Natural killer cell treated with Interleukin-12 subunit alpha and Interleukin-12 subunit beta and Interleukin-15 and Interleukin-18, amount 100 ng/mL, for 72 hours (primary cell): ENCODE data around the gene RASA3. TPM values are rescaled to one million over a fixed set of nuclear protein-coding genes. Genes with fewer than 3 reads are reported as not detected.

Experiments
- ATAC-seq, 2 donors: fragments of 150-1000 bp; cut with Tn5 transposase in 1 of 2; sonication (Bioruptor Pico), chemical (Tn5 transposase) in 1 of 2; 2 replicates each; pipeline ENCODE4 v1.10.0; 2021
- DNase-seq: peaks from one replicate; pipeline ENCODE4 v3.0.0; 2022; ENCODE audit warnings: low spot score
- H3K27ac Mint-ChIP-seq, 2 donors: 1 replicate in 1 of 2; 2 replicates in 1 of 2; pipeline ENCODE4 v1.8.0; 2022; ENCODE audit warnings: mixed read lengths in 2 of 2, mild to moderate bottlenecking in 1 of 2, moderate library complexity in 1 of 2
- H3K27me3 Mint-ChIP-seq, 2 donors: 1 replicate in 1 of 2; 2 replicates in 1 of 2; pipeline ENCODE4 v1.8.0; 2022; ENCODE audit warnings: mixed read lengths in 2 of 2
- H3K36me3 Mint-ChIP-seq: one replicate; pipeline ENCODE4 v1.8.0; 2022; ENCODE audit warnings: mixed read lengths
- H3K4me1 Mint-ChIP-seq, 2 donors: 1 replicate in 1 of 2; 2 replicates in 1 of 2; pipeline ENCODE4 v1.8.0; 2022; ENCODE audit warnings: low read depth in 2 of 2, mixed read lengths in 2 of 2, mild to moderate bottlenecking in 1 of 2
- H3K4me3 Mint-ChIP-seq: one replicate; pipeline ENCODE4 v1.8.0; 2022; ENCODE audit warnings: mixed read lengths
- H3K9me3 Mint-ChIP-seq: 2 replicates; pipeline ENCODE4 v1.8.0; 2022; ENCODE audit warnings: mixed read lengths
- total RNA-seq, 2 donors: library from RNA; stranded (reverse); gene quantifications; one replicate each; pipeline ENCODE4 v1.2.3, GENCODE V29; 2022

Gene RASA3
- total RNA-seq, 2 donors from 2014 or later, result 6.9 to 11.7 TPM

DNA sequence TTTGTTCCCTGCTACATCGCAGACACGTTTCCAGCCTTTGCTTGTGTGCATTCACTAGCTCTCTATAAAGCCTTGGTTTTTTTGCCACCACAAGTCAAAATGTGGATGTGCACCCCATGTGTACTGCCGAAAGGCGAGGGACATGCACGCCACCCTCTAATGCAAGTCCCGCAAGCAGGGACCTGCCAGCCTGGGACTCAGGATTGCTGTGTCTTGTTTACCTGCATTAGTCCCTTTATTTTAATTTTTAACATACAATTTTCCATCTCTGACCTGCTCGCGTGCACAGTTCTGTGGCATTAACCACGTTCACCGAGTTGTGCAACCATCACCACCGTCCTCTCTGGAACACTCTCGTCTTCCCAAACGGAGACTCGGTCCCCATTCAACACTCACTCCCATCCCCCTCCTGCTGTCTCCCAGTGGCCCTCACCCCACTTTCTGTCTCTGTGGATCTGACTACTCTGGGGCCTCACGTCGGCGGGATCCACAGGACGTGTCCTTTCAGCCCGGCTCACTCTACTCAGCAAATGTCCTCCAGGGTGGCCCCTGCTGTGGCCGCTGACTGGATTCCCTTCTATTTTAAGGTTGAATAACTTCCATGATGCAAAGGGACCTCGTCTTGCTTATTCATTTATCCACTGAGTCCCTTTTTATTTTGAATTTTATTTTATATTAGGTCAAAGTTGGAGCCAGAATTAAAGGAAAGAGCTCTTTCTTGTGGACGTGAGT, 58.4 kb downstream of the RASA3 start:
- Mint-ChIP-seq H3K36me3 (peaks cover 6% of the 10 kb centered on the region), H3K27me3 (no peaks in the 10 kb centered on the region), H3K4me3 (no peak overlapping the region), H3K27ac (peak overlapping the region in 1 of 2 donors; percentile 60), H3K9me3 (no peaks in the 10 kb centered on the region), H3K4me1 (peaks cover 39 to 53% of the 10 kb centered on the region in 2 donors)
- DNase-seq (peak; percentile 44), ATAC-seq (no peak)

DNA sequence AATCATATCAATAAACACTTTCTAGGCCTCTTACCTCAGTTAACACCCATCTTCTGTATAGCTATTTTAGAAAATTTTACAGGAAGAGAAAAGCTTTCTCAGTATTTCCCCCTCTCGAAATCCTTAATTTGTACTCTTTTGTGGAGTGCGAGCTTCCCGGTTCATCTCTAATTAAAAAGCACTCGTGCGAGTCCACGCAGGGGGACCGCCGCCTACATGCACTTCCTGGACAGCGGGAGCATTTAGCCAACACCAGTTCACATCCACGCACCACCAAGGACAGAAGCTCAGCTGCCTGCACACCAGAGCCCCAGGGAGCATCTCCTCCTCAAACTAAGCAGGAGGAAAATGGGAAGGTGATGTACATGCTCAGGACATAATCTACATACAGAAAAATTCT, 60.0 kb downstream of the RASA3 start:
- peak overlapping the region; percentile 55 to 56 for H3K27ac Mint-ChIP-seq

DNA sequence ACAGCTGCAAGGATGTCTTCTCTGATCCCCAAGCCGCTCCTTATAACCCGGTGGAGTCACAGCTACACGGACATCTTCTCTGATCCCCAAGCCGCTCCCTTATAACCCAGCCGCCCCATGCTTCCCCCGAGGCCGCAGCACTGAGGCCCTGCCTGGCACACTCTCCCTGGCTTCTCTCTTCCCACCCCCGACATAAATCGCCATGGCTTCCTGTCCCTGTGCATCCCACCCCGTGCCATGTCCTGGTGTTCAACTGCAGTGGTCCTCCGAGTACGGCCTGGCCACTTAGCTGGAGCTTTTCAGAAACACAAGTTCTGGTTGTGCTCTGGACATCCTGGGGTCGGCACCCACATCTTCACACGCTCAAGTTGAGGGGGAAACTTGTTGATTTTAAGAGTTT, 60.4 kb downstream of the RASA3 start:
- Mint-ChIP-seq H3K9me3 (no peaks in the 10 kb centered on the region), H3K27ac (peak overlapping the region; percentile 55 to 56), H3K4me1 (peaks cover 41 to 54% of the 10 kb centered on the region in 2 donors), H3K4me3 (no peak overlapping the region), H3K36me3 (peaks cover 6% of the 10 kb centered on the region), H3K27me3 (no peaks in the 10 kb centered on the region)
- DNase-seq (peak; percentile 44), ATAC-seq (no peak)

More for the DNA sequence above, 60.0 kb downstream of the RASA3 start:
- Mint-ChIP-seq H3K9me3 (no peaks in the 10 kb centered on the region), H3K27me3 (no peaks in the 10 kb centered on the region), H3K4me3 (no peak overlapping the region), H3K36me3 (peaks cover 6% of the 10 kb centered on the region), H3K4me1 (peaks cover 42 to 54% of the 10 kb centered on the region in 2 donors)
- no peak for DNase-seq
- no peak for ATAC-seq

DNA sequence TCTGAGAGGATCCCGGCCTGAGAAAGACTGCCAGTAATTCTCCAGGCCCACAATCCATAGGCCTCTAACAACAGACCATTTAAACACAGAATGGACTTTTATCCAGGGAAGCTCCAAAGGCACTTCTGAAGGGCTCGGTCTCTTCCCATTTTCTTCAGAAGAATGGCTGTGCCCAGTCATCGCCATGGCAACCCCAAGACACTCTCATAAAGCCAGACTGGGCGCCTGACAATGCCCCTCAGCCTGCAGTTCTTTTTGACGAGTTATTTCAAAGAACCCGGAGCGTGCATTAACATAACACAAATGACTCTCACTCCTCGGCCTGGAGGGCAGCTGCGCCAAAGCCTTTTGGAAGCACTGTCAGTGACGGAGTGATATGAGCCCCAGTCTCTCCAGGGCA, 61.0 kb downstream of the RASA3 start:
- no peak overlapping the region for H3K4me3 Mint-ChIP-seq
- DNase-seq (peak; percentile 39), ATAC-seq (no peak)
- peaks cover 41 to 52% of the 10 kb centered on the region in 2 donors for H3K4me1 Mint-ChIP-seq
- no peaks in the 10 kb centered on the region for H3K27me3 Mint-ChIP-seq
- peak overlapping the region; percentile 56 to 76 for H3K27ac Mint-ChIP-seq
- no peaks in the 10 kb centered on the region for H3K9me3 Mint-ChIP-seq
- H3K36me3 Mint-ChIP-seq, result peaks cover 6% of the 10 kb centered on the region

DNA sequence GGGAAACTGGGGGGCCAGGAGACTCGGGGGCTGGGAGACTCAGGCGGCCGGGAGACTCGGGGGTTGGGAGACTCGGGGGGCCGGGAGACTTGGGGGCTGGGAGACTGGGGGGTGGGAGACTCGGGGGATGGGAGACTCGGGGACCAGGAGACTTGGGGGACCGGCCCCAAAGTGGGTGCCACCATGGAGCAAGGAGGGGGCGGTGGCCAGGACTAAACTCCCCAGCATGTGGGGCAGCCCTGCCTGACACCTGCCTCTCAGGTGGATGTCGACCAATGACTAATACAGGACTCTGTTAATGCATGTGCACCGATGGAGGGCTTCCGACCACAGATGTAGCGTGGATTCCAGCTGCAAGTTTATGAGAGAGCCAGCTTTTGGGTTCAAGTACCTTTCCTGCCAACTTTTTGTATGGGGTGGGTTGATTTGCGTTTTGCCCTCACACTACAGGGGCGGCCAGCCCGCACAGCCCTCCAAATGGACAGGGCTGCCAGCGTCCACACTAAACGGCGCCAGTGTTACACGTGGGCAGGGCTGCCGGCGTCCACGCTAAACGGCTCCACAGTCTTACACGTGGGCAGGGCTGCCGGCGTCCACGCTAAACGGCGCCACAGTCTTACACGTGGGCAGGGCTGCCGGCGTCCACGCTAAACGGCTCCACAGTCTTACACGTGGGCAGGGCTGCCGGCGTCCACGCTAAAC, 62.2 kb downstream of the RASA3 start:
- Mint-ChIP-seq H3K36me3 (peaks cover 6% of the 10 kb centered on the region), H3K9me3 (no peaks in the 10 kb centered on the region), H3K27ac (no peak overlapping the region), H3K27me3 (no peaks in the 10 kb centered on the region), H3K4me1 (peaks cover 52 to 61% of the 10 kb centered on the region in 2 donors), H3K4me3 (no peak overlapping the region)
- ATAC-seq, result no peak
- DNase-seq, result peak; percentile 41

DNA sequence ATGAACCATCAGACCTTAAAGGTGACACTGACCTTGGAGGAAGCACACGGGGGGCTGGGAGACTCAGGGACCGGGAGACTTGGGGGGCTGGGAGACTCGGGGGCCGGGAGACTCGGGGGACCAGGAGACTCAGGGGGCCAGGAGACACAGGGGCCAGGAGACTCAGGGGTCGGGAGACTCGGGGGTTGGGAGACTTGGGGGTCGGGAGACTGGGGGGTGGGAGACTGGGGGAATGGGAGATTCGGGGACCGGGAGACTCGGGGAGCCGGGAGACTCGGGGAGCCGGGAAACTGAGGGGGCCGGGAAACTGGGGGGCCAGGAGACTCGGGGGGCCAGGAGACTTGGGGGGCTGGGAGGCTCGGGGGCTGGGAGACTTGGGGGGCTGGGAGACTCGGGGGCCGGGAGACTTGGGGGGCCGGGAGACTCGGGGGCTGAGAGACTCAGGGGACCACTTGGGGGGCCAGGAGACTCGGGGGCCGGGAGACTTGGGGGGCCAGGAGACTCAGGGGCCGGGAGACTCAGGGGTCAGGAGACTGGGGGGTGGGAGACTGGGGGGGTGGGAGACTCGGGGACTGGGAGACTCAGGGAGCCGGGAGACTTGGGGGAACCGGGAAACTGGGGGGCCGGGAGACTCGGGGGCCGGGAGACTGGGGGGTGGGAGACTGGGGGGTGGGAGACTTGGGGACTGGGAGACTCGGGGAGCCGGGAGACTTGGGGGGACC, 62.9 kb downstream of the RASA3 start:
- peak; percentile 54 for DNase-seq
- Mint-ChIP-seq H3K36me3 (peaks cover 6% of the 10 kb centered on the region), H3K27me3 (no peaks in the 10 kb centered on the region), H3K27ac (no peak overlapping the region), H3K9me3 (no peaks in the 10 kb centered on the region), H3K4me1 (peaks cover 59 to 67% of the 10 kb centered on the region in 2 donors), H3K4me3 (no peak overlapping the region)
- ATAC-seq, result no peak

GRCh38 chr13:114068656-114069318, 63.6 kb downstream of the RASA3 start:
- Mint-ChIP-seq H3K27ac (peak overlapping the region; percentile 91 to 96), H3K4me1 (peaks cover 61 to 71% of the 10 kb centered on the region in 2 donors), H3K9me3 (no peaks in the 10 kb centered on the region), H3K4me3 (peak overlapping the region; percentile 85), H3K36me3 (peaks cover 6% of the 10 kb centered on the region), H3K27me3 (no peaks in the 10 kb centered on the region)
- ATAC-seq, result no peak
- peak; percentile 5 for DNase-seq

DNA sequence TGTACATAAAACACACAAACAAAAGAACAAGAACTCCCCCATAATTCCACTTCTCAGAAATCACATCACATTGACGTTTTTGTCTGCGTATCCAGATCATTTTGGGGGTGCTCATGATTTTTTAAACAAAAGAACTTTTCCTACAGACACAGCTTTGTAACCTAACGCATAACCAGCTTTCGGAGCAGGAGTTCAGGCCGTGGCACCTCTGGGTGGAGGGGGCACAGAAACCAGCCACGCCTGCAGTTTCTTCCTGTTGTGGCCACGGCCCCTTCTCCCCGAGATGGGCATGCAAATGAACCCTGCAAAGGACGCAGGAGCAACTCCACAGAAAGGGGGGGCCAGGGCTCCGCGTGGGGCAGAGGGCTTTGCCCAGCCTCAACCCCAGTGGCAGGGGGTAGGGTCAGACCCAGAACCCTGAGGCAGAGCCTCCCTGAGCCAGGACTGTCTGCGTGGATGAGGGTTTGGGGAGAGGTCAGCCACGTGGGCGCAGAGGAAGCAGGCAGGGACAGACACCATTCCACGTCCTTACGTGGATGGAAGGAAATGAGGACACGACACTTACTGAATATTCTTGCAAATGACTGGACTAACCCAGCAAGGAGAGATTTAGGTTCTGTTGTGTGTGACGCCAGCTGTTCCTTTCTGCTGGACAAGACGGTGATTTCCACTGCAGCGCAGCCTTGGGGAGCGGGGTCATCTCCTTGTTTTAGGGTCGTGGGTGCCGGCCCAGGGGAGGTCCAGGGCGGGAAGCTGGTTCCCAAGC, 64.4 kb downstream of the RASA3 start:
- Mint-ChIP-seq H3K27ac (peak overlapping the region; percentile 91 to 96), H3K27me3 (no peaks in the 10 kb centered on the region), H3K9me3 (no peaks in the 10 kb centered on the region), H3K4me1 (peaks cover 65 to 72% of the 10 kb centered on the region in 2 donors), H3K4me3 (peak overlapping the region; percentile 85), H3K36me3 (peaks cover 6% of the 10 kb centered on the region)
- DNase-seq (peak; percentile 28), ATAC-seq (no peak)

GRCh38 chr13:114067381-114067885, 65.0 kb downstream of the RASA3 start:
- peak overlapping the region; percentile 91 to 96 for H3K27ac Mint-ChIP-seq
- ATAC-seq (no peak), DNase-seq (no peak)
- no peaks in the 10 kb centered on the region for H3K27me3 Mint-ChIP-seq
- H3K9me3 Mint-ChIP-seq, result no peaks in the 10 kb centered on the region
- H3K36me3 Mint-ChIP-seq, result peaks cover 6% of the 10 kb centered on the region
- H3K4me3 Mint-ChIP-seq, result peak overlapping the region; percentile 85
- peaks cover 65 to 71% of the 10 kb centered on the region in 2 donors for H3K4me1 Mint-ChIP-seq

DNA sequence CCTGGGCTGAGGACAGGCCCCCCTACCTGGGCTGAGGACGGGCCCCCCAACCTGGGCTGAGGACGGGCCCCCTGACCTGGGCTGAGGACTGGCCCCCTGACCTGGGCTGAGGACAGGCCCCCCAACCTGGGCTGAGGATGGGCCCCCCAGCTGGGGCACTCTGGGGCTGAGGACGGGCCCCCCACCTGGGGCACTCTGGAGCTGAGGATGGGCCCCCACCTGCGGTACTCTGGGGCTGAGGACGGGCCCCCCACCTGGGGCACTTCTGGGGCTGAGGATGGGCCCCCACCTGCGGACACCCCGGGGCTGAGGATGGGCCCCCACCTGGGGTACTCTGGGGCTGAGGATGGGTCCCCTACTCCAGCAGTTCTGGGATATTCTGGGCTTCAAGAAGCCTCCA, 65.5 kb downstream of the RASA3 start:
- peak overlapping the region; percentile 85 for H3K4me3 Mint-ChIP-seq
- no peak for ATAC-seq
- peak overlapping the region; percentile 95 to 96 for H3K27ac Mint-ChIP-seq
- peaks cover 6% of the 10 kb centered on the region for H3K36me3 Mint-ChIP-seq
- no peaks in the 10 kb centered on the region for H3K27me3 Mint-ChIP-seq
- H3K9me3 Mint-ChIP-seq, result no peaks in the 10 kb centered on the region
- H3K4me1 Mint-ChIP-seq, result peaks cover 65 to 67% of the 10 kb centered on the region in 2 donors
- DNase-seq, result no peak

DNA sequence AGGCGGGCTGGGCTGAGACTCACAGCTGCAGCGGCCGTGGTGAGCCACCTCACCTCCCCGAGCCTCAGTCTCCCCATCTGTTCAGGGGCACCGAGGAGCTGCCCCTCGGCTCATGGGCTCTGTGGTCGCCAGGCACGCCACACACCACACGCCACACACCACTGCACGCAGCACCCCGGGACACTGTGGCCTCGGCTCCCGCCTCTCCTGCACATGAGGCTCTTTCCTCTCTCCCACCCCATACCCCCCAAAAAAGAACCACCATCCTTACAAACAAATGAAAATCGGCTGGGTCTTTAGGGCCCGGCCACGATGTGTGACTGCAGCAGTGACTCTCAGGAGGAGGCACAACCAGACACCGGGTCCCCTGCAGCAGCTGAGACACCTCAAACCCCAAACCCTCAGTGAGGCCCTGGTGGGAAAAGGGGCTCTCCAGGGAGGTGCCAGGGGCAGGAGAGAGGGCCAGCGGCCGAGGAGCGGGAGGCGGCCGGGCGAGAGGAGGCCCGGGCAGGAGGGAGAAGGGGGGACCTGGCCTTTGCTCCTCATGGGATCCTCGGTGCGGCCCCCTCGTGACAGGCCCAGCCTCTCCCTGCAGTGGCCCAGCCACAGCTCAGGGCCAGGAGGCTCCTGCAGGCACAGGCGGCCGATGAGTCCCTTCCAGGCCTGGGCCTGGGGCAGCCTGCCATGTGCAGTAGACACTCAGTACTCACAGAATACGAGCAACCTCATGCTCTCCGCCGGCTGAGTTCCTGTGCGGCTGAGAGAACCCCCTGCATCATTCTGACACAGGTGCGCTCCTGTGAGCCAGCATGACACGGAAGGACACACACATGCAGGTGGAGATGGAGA, 66.3 kb downstream of the RASA3 start:
- no peaks in the 10 kb centered on the region for H3K9me3 Mint-ChIP-seq
- peaks cover 4% of the 10 kb centered on the region for H3K36me3 Mint-ChIP-seq
- H3K4me3 Mint-ChIP-seq, result peak overlapping the region; percentile 85
- H3K4me1 Mint-ChIP-seq, result peaks cover 61 to 63% of the 10 kb centered on the region in 2 donors
- ATAC-seq (peak in 1 of 2 donors; percentile 2), DNase-seq (no peak)
- no peaks in the 10 kb centered on the region for H3K27me3 Mint-ChIP-seq
- peak overlapping the region; percentile 95 to 96 for H3K27ac Mint-ChIP-seq
